ENCODE measurements around the gene FBXL3.
"Not testable (repeated sequence)": the region's sequence is repeated elsewhere in the genome, so short reads cannot be mapped to it uniquely, and the experiment has no call there.

FBXL3 gene

GRCh38 chr13:77014906-77015685 lies 11.9 kb downstream of the FBXL3 start:
- no peak for TF ChIP-seq CTCF (IDR thresholded peaks at IDR 0.05)
- no peak for DNase-seq (ENCODE audit: low spot score)
- Histone ChIP-seq H3K27ac (peak overlapping the region; percentile 48 to 86), H3K4me3 (no peak overlapping the region)

GRCh38 chr13:77013853-77014542 lies 13.0 kb downstream of the FBXL3 start:
- Histone ChIP-seq H3K4me3 (no peak overlapping the region), H3K27ac (peak overlapping the region; percentile 13 to 86)
- no peak for TF ChIP-seq CTCF (IDR thresholded peaks at IDR 0.05)
- no peak for DNase-seq (ENCODE audit: low spot score)

GRCh38 chr13:77009719-77010118 lies 17.2 kb downstream of the FBXL3 start:
- DNase-seq (ENCODE audit: low spot score); H3K4me3 ChIP-seq: not testable (repeated sequence)
- H3K27ac ChIP-seq = peak overlapping the region in 1 of 2 donors; percentile 18

- peak overlapping the region; percentile 9 to 18 for H3K27ac ChIP-seq
Observed at GRCh38 chr13:77009011-77009410, 17.9 kb downstream of the FBXL3 start.

GRCh38 chr13:77008337-77008736 lies 18.6 kb downstream of the FBXL3 start:
- H3K4me3 ChIP-seq = peak overlapping the region; percentile 17
- peak overlapping the region; percentile 9 to 40 for H3K27ac ChIP-seq
- DNase-seq (ENCODE audit: low spot score) = not testable (repeated sequence)

More at GRCh38 chr13:77009011-77009410, 17.9 kb downstream of the FBXL3 start:
- DNase-seq (ENCODE audit: low spot score) = no peak
- TF ChIP-seq CTCF (IDR thresholded peaks at IDR 0.05) = no peak
- peak overlapping the region; percentile 17 for H3K4me3 ChIP-seq

- no peak for DNase-seq (ENCODE audit: low spot score)
- Histone ChIP-seq H3K27ac (peak overlapping the region in 1 of 2 donors; percentile 36), H3K4me3 (no peak overlapping the region)
- TF ChIP-seq CTCF (IDR thresholded peaks at IDR 0.05) = peak; percentile 14
Observed at GRCh38 chr13:77002590-77003190, 24.3 kb downstream of the FBXL3 start.

GRCh38 chr13:77001963-77002587 lies 24.9 kb downstream of the FBXL3 start:
- Histone ChIP-seq H3K27ac (peak overlapping the region; percentile 26 to 36), H3K4me3 (no peak overlapping the region)
- no peak for TF ChIP-seq CTCF (IDR thresholded peaks at IDR 0.05)
- no peak for DNase-seq (ENCODE audit: low spot score)

Data from coronary artery (tissue), 2 donors.